Muscle of arm (tissue), 12 donors: Measurements from ENCODE around the gene HAAO. TPM values are rescaled to one million over a fixed set of nuclear protein-coding genes. Genes with fewer than 3 reads are reported as not detected.

Experiments
- polyA plus RNA-seq, 12 donors: library from polyadenylated mRNA; unstranded; fragments of 120-200 nt; gene quantifications; one replicate each; pipeline ENCODE4 v1.2.1, GENCODE V29; 2013; ENCODE audit not compliant: insufficient read length in 12 of 12

The HAAO gene
- polyA plus RNA-seq, 12 donors: 12.6 to 45.3 (median 18.3) TPM; not detected in 1

Other genes starting within 250 kb of the HAAO start
- gene MTA3, start 224.0 kb downstream of the HAAO start, polyA plus RNA-seq: 10 to 100 TPM in 11 of 12 donors, not detected in 1; 19.0 to 67.1 (median 31.1) TPM
- 10 to 100 TPM in 2 of 12 donors, 1 to 10 TPM in 9, not detected in 1; 3.3 to 10.8 (median 6.1) TPM for gene OXER1, start 28.4 kb downstream of the HAAO start, polyA plus RNA-seq